GM23338 (cell line): ENCODE results near the gene GAL3ST1. TPM values are rescaled to one million over a fixed set of nuclear protein-coding genes. Genes with fewer than 3 reads are reported as not detected.

Source experiments
- ATAC-seq: fragments of 200-7000 bp; cut with Tn5 transposase; 3 replicates; pipeline ENCODE4 v1.9.1; 2020
- DNase-seq: peaks from one replicate; pipeline ENCODE4 v3.0.0-alpha.2; 2015; ENCODE audit warnings: low spot score
- H2AFZ ChIP-seq: fragments of 200-600 bp; sonication (generic); 2 replicates; pipeline ENCODE4 v1.8.0; 2016; ENCODE audit warnings: antibody characterized with exemption, mild to moderate bottlenecking, moderate library complexity
- H3F3A ChIP-seq: fragments of 200-600 bp; sonication (generic); replicated peaks from 2 replicates; pipeline ENCODE4 v1.8.0; 2017; ENCODE audit warnings: antibody characterized with exemption, mixed run types, low read depth
- H3K27ac ChIP-seq: fragments of 200-600 bp; sonication (generic); 2 replicates; pipeline ENCODE4 v1.6.1; 2016; ENCODE audit warnings: low read depth
- H3K27me3 ChIP-seq: fragments of 200-600 bp; sonication (generic); 2 replicates; pipeline ENCODE4 v1.8.0; 2016; ENCODE audit warnings: mild to moderate bottlenecking, mixed run types, moderate library complexity; ENCODE audit not compliant: insufficient read depth
- H3K36me3 ChIP-seq: fragments of 200-600 bp; sonication (generic); 2 replicates; pipeline ENCODE4 v1.8.0; 2016; ENCODE audit warnings: mild to moderate bottlenecking; ENCODE audit not compliant: insufficient read depth
- H3K4me1 ChIP-seq: fragments of 200-600 bp; sonication (generic); 2 replicates; pipeline ENCODE4 v1.8.0; 2016; ENCODE audit warnings: mild to moderate bottlenecking, moderate library complexity; ENCODE audit not compliant: insufficient read depth
- H3K4me2 ChIP-seq: fragments of 200-600 bp; sonication (generic); 2 replicates; pipeline ENCODE4 v1.7.1; 2017; ENCODE audit warnings: mixed run types
- H3K4me3 ChIP-seq: fragments of 200-600 bp; sonication (generic); 2 replicates; pipeline ENCODE4 v1.6.1; 2016; ENCODE audit warnings: mixed run types
- H3K79me2 ChIP-seq: fragments of 200-600 bp; sonication (generic); replicated peaks from 2 replicates; pipeline ENCODE4 v1.8.0; 2017; ENCODE audit warnings: mild to moderate bottlenecking; ENCODE audit not compliant: insufficient read depth
- H3K9me2 ChIP-seq: fragments of 200-600 bp; sonication (generic); 2 replicates; pipeline ENCODE4 v1.8.0; 2017; ENCODE audit not compliant: insufficient read depth
- H4K20me1 ChIP-seq: fragments of 200-600 bp; sonication (generic); replicated peaks from 2 replicates; pipeline ENCODE4 v1.8.0; 2017; ENCODE audit warnings: mild to moderate bottlenecking; ENCODE audit not compliant: insufficient read depth
- H3K27ac Mint-ChIP-seq: 2 replicates; pipeline ENCODE4 v1.8.0; 2020; ENCODE audit warnings: inconsistent platforms, mild to moderate bottlenecking, moderate library complexity, mixed read lengths
- H3K27me3 Mint-ChIP-seq: 3 replicates; pipeline ENCODE4 v1.8.0; 2022; ENCODE audit warnings: low read depth, mild to moderate bottlenecking, moderate library complexity, mixed read lengths, inconsistent platforms; ENCODE audit not compliant: insufficient read depth, poor library complexity
- H3K36me3 Mint-ChIP-seq: 3 replicates; pipeline ENCODE4 v1.8.0; 2021; ENCODE audit warnings: low read depth, mild to moderate bottlenecking, inconsistent platforms, moderate library complexity, mixed read lengths
- H3K4me1 Mint-ChIP-seq: 3 replicates; pipeline ENCODE4 v1.8.0; 2020; ENCODE audit warnings: mild to moderate bottlenecking, inconsistent platforms, mixed read lengths
- H3K4me3 Mint-ChIP-seq: 3 replicates; pipeline ENCODE4 v1.8.0; 2021; ENCODE audit warnings: moderate library complexity, mild to moderate bottlenecking, inconsistent platforms, mixed read lengths
- H3K9me3 Mint-ChIP-seq: 3 replicates; pipeline ENCODE4 v1.8.0; 2020; ENCODE audit warnings: moderate library complexity, mild to moderate bottlenecking, inconsistent platforms, mixed read lengths
- CREB1 ChIP-seq: fragments of 250-450 bp; sonication (Bioruptor Pico); IDR thresholded peaks from 2 replicates; pipeline ENCODE4 v1.5.0; 2020; ENCODE audit warnings: low read depth, mild to moderate bottlenecking, moderate library complexity
- CTCF ChIP-seq, 2 experiments: fragments of 200-600 bp in 1 of 2; sonication (generic) in 1 of 2; conservative IDR thresholded peaks; 2 replicates each; pipeline versions ENCODE4 v1.5.1 to v1.6.1; 2016 to 2017; ENCODE audit warnings: antibody characterized with exemption in 2 of 2, low read depth in 2 of 2, mild to moderate bottlenecking in 2 of 2, moderate library complexity in 1 of 2
- ETS1 ChIP-seq: IDR thresholded peaks from 2 replicates; pipeline ENCODE4 v1.6.1; 2016; ENCODE audit warnings: antibody characterized with exemption
- EZH2 ChIP-seq: fragments of 200-600 bp; sonication (generic); IDR thresholded peaks from one replicate; pipeline ENCODE4 v1.8.0; 2017; ENCODE audit warnings: antibody characterized with exemption, mild to moderate bottlenecking, low read depth; ENCODE audit not compliant: unreplicated experiment
- EZH2phosphoT487 ChIP-seq: fragments of 200-600 bp; sonication (generic); IDR thresholded peaks from one replicate; pipeline ENCODE4 v1.8.1; 2018; ENCODE audit warnings: antibody characterized with exemption; ENCODE audit not compliant: unreplicated experiment
- JUNB ChIP-seq: IDR thresholded peaks from one replicate; pipeline ENCODE4 v1.6.1; 2016; ENCODE audit warnings: antibody characterized with exemption; ENCODE audit not compliant: unreplicated experiment
- NANOG ChIP-seq: IDR thresholded peaks from 2 replicates; pipeline ENCODE4 v1.6.1; 2016; ENCODE audit warnings: antibody characterized with exemption, borderline replicate concordance
- POLR2AphosphoS5 ChIP-seq: IDR thresholded peaks from 2 replicates; pipeline ENCODE4 v1.6.1; 2016; ENCODE audit warnings: antibody characterized with exemption, low read depth
- REST ChIP-seq: IDR thresholded peaks from one replicate; pipeline ENCODE4 v1.6.1; 2018; ENCODE audit warnings: antibody characterized with exemption; ENCODE audit not compliant: unreplicated experiment
- STAT1 ChIP-seq: IDR thresholded peaks from one replicate; pipeline ENCODE4 v1.6.1; 2016; ENCODE audit warnings: antibody characterized with exemption; ENCODE audit not compliant: unreplicated experiment
- ZNF114 ChIP-seq: fragments of 250-450 bp; sonication (Bioruptor Pico); IDR thresholded peaks from 2 replicates; pipeline ENCODE4 v1.5.0; 2020; ENCODE audit warnings: mild to moderate bottlenecking, moderate library complexity
- ZNF331 ChIP-seq: fragments of 250-450 bp; sonication (Bioruptor Pico); IDR thresholded peaks from 2 replicates; pipeline ENCODE4 v1.5.0; 2020; ENCODE audit warnings: low read depth, mild to moderate bottlenecking, moderate library complexity
- ZNF462 ChIP-seq: fragments of 250-450 bp; sonication (Bioruptor Pico); IDR thresholded peaks from 2 replicates; pipeline ENCODE4 v1.5.0; 2020; ENCODE audit warnings: mild to moderate bottlenecking, moderate library complexity
- polyA plus RNA-seq: library from polyadenylated mRNA; unstranded; fragments of >200 nt; fragmentation: Nextera tagmentation; extraction: Ambion mirVana; gene quantifications from 2 replicates; pipeline ENCODE4 v1.2.1, GENCODE V29; 2016
- total RNA-seq: library from RNA; depleted of rRNA; stranded (reverse); fragments of >200 nt; shearing (Covaris generic); gene quantifications from 2 replicates; pipeline ENCODE4 v1.2.3, GENCODE V29; 2014

The GAL3ST1 gene
- total and polyA plus RNA-seq, 2 experiments from 2014 or later, result 8.2 to 13.3 TPM

- no peak overlapping the region for H3K4me2 ChIP-seq
- no peak overlapping the region for H3K27ac ChIP-seq
- H3K4me1 ChIP-seq, result no peaks in the 10 kb centered on the region
- no peaks in the 10 kb centered on the region for H3K4me1 Mint-ChIP-seq
- no peak overlapping the region for H2AFZ ChIP-seq
- H3K4me3 Mint-ChIP-seq, result no peak overlapping the region
- no peak overlapping the region for H3K27ac Mint-ChIP-seq
- H3K9me3 Mint-ChIP-seq, result peaks cover 6% of the 10 kb centered on the region; the same call in 1 of the 3 replicates
- DNase-seq (no peak), ATAC-seq (no peak)
- H3K36me3 ChIP-seq, result no peaks in the 10 kb centered on the region
- no peaks in the 10 kb centered on the region for H3K36me3 Mint-ChIP-seq
- H3K27me3 ChIP-seq, result no peaks in the 10 kb centered on the region
- H4K20me1 ChIP-seq, result no peaks in the 10 kb centered on the region
- H3K79me2 ChIP-seq, result no peaks in the 10 kb centered on the region
- TF ChIP-seq NANOG, result no peak
- TF ChIP-seq CTCF (conservative IDR thresholded peaks at IDR 0.05; ENCODE audit: low read depth in 2 of 2), result no peak
- TF ChIP-seq ZNF331 (CRISPR knock-in tag), result no peak
- no peak for TF ChIP-seq ZNF114 (CRISPR knock-in tag)
- TF ChIP-seq ETS1, result no peak
- no peak for TF ChIP-seq POLR2AphosphoS5
- TF ChIP-seq STAT1, result no peak
- TF ChIP-seq EZH2, result no peak
- no peak for TF ChIP-seq REST
- TF ChIP-seq ZNF462 (CRISPR knock-in tag), result no peak
- TF ChIP-seq JUNB, result no peak
- TF ChIP-seq CREB1 (CRISPR knock-in tag), result no peak
- no peak for TF ChIP-seq EZH2phosphoT487
- no peaks in the 10 kb centered on the region for H3F3A ChIP-seq
- H3K27me3 Mint-ChIP-seq, result peaks cover 3% of the 10 kb centered on the region
- no peaks in the 10 kb centered on the region for H3K9me2 ChIP-seq
- H3K4me3 ChIP-seq, result no peak overlapping the region
These were observed 63.4 kb downstream of the GAL3ST1 start for GRCh38 chr22:30511109-30511508.
